Fibroblast of villous mesenchyme (primary cell): ENCODE data around the gene CATSPER3. TPM values are rescaled to one million over a fixed set of nuclear protein-coding genes. Genes with fewer than 3 reads are reported as not detected.

Source experiments
- DNase-seq: peaks from one replicate; pipeline ENCODE4 v3.0.0-alpha.2; 2010; ENCODE audit warnings: low read depth
- H3K4me3 ChIP-seq: 2 replicates; pipeline ENCODE4 v1.5.1; 2011; ENCODE audit warnings: low read depth, mild to moderate bottlenecking, low read length
- CTCF ChIP-seq: IDR thresholded peaks from 2 replicates; pipeline ENCODE4 v1.5.1; 2012; ENCODE audit warnings: low read depth, mild to moderate bottlenecking, low read length; ENCODE audit not compliant: insufficient read depth
- total RNA-seq: library from RNA; depleted of rRNA; stranded (reverse); fragments of >200 nt; gene quantifications from 2 replicates; pipeline ENCODE4 v1.2.3, GENCODE V29; 2012

CATSPER3 gene
- total RNA-seq, 1 donor, result under 0.01 TPM

DNA sequence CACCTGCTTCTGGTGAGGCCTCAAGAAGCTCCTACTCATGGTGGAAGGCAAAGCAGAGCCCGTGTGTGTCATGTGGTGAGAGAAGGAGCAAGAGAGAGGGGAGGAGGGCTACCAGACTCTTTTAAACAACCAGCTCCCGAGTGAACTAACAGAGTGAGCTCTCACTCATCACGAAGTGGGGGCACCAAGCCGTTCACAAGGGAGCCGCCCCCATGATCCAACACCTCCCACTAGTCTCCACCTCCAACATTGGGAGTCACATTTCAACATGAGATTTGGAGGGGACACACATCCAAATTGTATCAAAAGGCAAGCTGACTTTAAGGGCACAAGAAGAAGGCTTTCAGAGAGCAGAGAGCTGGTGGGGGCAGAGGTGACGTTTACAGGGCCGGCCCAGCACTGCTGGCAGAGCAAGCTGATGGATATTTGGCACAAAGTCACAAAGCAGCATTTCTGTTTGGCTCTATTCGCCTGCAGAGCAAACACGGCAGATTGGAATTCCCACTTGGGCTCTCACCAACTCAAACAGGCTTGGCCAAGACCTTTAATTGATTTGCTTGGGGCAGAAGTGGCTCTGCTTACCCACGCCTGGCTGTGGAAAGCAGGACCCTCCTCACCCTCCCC lies 46.4 kb downstream of the CATSPER3 start:
- no peak for TF ChIP-seq CTCF
- H3K4me3 ChIP-seq, result no peak overlapping the region
- no peak for DNase-seq

- no peak overlapping the region for H3K4me3 ChIP-seq
- no peak for TF ChIP-seq CTCF
These were observed 48.2 kb downstream of the CATSPER3 start for GRCh38 chr5:135015942-135016341.

DNA sequence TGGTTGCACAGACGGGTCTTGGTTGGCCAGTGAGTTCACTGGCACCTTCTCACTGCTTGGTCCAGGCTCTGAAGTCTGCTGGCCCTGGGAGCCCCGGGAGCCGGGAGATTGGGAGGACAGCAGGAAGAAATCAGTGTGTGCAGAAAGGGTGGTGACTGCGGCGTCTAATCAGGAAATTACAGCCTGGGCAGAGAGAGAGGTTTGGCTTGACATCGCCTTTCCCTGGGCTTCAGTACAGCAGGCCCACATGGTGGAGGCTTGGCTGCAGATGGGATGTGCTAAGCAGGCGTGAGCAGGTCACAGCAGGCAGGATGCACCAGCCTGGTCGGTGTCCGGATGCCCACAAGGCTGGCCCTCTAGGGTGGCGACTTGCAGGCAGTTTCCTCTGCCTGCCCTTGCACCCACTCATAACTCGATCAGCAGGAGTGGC lies 49.2 kb downstream of the CATSPER3 start:
- no peak for TF ChIP-seq CTCF
- no peak for DNase-seq
- H3K4me3 ChIP-seq, result no peak overlapping the region

More at GRCh38 chr5:135015942-135016341, 48.2 kb downstream of the CATSPER3 start:
- DNase-seq, result no peak

GRCh38 chr5:135018457-135018856 lies 50.8 kb downstream of the CATSPER3 start:
- DNase-seq, result no peak
- no peak for TF ChIP-seq CTCF
- H3K4me3 ChIP-seq, result no peak overlapping the region

DNA sequence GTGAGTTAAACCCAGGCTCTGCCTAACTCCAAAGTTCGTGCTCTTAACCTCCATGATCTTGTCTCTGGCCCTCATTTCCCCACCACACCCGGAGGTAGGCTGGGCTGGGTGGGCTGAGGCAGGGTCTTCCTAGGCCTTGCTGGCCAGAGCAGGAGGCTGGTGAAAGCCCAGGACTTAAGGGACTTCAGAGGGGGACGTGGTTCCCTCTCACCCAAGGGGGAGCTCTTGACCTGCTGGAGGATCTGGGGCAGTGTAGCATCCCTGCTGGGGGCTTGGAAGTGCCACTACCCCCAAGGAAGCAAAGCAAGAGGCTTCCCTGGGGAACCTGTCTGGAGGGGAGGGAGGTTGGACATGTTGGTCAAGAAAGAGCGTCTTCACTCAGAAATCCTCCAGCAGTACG lies 51.6 kb downstream of the CATSPER3 start:
- peak; percentile 21 for TF ChIP-seq CTCF
- no peak overlapping the region for H3K4me3 ChIP-seq
- DNase-seq, result peak; percentile 7

DNA sequence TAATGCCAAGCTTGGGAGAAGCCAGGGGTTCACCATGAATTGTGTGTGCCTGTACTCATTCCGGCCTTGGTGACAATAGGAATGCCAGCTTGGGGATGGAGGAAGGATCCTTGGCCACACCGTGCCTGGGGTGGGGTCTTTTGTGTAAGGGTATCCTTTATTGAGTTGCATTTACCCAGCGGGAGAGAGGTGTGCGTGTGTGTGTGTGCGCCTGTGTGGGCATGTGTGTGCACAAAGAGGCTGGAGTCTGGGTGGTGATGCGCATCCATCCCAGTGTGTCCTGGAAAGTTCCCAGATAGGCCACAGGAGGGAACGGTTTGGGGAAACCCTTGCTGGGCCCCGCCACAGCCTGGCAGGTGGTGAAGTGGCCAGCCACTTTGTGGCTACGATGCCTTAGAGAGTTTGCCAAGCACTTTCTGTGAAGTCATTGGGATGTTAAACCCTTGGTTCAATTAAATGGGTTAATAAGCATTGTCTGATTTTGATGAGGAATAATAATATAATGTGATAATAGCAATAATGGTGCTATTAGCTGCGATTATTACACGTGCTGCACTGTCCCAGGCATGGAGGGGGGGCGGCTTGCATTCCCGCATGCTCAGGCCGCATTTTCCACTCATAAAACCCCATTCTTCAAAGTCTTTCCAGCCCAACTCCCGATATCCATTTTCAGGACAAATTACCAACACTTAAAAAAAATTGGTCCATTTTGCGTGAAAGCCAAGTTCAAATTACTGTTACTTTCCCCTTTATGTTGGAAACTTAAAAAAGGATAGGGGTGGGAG lies 52.6 kb downstream of the CATSPER3 start:
- DNase-seq, result no peak
- peak; percentile 12 for TF ChIP-seq CTCF
- H3K4me3 ChIP-seq, result no peak overlapping the region
